Amygdala (tissue), 56 donors: ENCODE measurements around the gene RABEP2.
"Not testable (repeated sequence)": the region's sequence is repeated elsewhere in the genome, so short reads cannot be mapped to it uniquely, and the experiment has no call there.

Source experiments
- DNase-seq, 56 donors: peaks; one replicate each; lab custom pipeline; 2025; lab: John Stamatoyannopoulos, UW

The RABEP2 gene

GRCh38 chr16:28905229-28905754 lies 19.7 kb downstream of the RABEP2 start:
- no peak for DNase-seq

- no peak for DNase-seq
Measured at GRCh38 chr16:28904828-28905227, 20.2 kb downstream of the RABEP2 start.

DNA sequence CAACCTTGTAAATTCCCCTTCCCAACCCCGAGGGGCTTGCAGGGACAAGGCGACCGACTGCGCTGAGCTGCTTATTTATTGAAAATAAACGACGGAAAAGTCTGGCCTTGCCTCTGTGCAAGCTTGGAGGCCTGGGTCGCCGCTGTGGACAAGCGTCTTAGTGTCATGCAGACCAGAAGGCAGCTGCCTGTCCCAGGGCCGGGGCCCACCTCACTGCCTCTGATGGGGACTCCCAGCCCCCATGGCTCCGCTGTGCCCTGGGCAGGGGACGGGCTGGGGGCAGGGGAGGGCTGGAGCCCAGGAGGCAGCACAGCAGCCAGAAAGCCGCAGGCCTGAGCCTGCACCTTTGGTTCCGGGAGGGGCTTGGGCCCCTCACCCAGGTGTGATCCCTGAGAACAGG lies 20.7 kb downstream of the RABEP2 start:
- DNase-seq = no peak

- DNase-seq = no peak
Measured at GRCh38 chr16:28903344-28904042, 21.5 kb downstream of the RABEP2 start.

DNA sequence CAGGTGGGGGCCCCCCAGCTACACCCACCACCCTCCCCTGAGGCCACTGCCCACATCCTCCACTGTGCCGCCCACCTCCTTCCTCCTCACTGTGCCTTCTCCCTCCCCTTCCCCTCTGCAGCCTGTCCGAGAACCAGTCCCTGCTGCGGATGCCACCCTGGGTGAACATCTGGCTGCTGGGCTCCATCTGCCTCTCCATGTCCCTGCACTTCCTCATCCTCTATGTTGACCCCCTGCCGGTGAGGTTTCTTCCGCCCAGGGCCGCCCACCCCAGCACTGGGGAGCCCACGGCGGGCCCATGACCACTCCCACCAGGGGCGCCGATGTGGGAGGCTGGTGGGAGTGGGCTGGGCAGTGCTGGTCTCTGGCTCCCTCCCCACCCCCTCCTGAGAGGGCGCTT lies 22.1 kb downstream of the RABEP2 start:
- no peak for DNase-seq

GRCh38 chr16:28901862-28902261 lies 23.2 kb downstream of the RABEP2 start:
- no peak for DNase-seq

DNA sequence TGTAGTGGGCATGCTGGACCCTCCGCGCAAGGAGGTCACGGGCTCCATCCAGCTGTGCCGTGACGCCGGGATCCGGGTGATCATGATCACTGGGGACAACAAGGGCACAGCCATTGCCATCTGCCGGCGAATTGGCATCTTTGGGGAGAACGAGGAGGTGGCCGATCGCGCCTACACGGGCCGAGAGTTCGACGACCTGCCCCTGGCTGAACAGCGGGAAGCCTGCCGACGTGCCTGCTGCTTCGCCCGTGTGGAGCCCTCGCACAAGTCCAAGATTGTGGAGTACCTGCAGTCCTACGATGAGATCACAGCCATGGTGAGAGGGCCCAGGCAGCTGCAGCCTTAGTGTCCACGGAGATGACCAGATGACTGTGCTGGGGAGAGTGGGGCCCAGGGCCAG lies 24.4 kb downstream of the RABEP2 start:
- no peak for DNase-seq

DNA sequence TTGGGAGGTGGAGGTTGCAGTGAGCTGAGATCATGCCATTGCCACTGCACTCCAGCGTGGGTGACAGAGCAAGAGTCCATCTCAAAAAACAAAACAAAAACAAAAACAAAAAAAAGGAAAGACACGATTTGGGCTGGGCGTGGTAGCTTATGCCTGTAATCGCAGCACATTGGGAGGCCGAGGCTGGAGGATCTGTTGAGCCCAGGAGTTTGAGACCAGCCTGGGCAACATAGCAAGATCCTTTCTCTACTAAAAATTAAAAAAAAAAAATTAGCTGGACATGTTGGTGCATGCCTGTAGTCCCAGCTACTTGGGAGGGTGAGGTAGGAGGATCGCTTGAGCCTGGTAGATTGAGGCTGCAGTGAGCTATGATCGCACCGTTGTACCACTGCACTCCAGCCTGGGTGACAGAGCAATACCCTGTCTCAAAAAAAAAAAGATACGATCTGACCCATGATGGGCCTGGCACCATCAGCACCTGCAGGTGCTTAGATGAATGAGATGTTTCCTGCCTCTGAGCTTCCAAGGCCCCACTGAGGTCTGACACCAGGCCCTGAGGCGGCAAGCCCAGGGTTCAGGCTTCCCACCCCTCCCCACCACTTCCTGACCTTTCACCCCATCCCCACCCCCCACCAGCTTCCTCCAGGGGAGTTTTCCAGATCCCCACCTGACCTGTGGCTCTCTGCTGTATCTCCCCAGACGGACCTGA lies 25.0 kb downstream of the RABEP2 start:
- no peak for DNase-seq

- DNase-seq = no peak
Measured at GRCh38 chr16:28898942-28899341, 26.1 kb downstream of the RABEP2 start.

GRCh38 chr16:28898266-28898665 lies 26.8 kb downstream of the RABEP2 start:
- no peak for DNase-seq

DNA sequence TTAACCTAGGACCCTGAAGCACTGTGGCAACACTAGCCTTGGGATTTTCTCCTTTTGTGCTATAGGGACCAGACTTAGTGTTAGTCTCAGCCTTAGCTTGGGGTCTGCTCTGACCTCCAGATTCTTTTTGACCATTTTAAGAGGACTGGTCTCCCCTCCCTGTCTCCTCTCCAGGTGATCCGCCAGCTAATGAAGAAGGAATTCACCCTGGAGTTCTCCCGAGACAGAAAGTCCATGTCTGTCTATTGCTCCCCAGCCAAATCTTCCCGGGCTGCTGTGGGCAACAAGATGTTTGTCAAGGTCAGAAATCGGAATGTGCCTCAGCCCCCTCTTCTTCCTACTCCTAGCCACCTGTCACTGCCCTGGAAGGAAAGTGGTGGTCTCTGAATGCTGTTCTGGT lies 27.2 kb downstream of the RABEP2 start:
- no peak for DNase-seq

GRCh38 chr16:28895609-28896008 lies 29.4 kb downstream of the RABEP2 start:
- DNase-seq = no peak

GRCh38 chr16:28893291-28893690 lies 31.7 kb downstream of the RABEP2 start:
- no peak for DNase-seq

DNA sequence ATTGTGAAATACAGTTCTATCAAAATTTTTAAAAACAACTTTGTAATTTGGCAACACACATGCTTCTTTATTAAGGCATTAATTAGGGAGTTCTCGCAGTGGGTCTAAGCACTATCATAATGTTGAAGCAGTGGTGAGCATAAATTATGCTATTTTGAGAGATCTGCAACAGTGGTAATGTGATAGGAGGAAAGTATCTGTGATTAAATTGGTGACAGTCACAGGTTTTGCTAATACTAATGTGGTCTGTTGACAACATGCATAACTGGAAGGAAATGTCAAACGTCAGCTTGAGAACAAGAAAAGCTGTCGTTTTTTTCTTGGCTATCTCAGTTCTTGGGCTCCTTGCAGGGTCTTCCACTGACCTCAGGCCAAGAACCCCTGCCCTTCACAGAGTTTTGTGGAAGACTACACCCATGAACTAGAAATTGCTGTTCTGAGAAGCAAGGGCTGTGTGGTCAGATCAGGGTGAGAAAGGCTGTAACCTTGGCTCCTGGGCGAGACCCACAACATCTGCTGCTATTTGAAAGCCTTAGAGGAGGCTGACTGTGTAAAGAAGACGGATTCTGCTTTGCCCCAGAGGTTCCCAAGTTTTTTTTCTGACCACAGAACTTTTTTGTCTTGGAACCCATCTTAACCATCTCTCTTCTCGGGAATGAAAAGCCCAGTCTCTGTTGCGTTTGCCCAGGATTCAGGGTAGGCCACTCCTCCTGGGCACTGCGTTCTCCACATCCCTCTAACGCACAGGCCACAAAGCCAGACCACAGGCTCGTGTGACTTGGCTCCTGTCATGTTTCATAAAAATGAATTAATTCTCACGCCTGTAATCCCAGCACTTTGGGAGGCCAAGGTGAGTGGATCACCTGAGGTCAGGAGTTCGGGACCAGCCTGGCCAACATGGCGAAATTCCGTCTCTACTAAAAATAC lies 32.8 kb downstream of the RABEP2 start:
- DNase-seq = no peak

DNA sequence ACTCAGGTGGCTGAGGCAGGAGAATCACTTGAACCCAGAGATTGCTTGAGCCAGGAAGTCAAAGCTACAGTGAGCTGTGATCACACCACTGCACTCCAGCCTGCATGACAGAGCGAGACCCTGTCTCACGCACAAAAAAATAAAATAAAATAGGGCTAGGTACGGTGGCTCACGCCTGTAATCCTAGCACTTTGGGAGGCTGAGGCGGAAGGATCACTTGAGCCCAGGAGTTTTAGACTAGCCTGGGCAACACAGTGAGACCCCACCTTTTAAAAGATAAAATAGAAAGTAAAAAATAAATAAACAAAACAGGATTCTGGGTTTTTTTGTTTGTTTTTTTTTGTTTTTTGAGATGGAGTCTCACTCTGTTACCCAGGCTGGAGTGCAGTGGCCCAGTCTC lies 34.7 kb downstream of the RABEP2 start:
- not testable (repeated sequence) for DNase-seq

DNA sequence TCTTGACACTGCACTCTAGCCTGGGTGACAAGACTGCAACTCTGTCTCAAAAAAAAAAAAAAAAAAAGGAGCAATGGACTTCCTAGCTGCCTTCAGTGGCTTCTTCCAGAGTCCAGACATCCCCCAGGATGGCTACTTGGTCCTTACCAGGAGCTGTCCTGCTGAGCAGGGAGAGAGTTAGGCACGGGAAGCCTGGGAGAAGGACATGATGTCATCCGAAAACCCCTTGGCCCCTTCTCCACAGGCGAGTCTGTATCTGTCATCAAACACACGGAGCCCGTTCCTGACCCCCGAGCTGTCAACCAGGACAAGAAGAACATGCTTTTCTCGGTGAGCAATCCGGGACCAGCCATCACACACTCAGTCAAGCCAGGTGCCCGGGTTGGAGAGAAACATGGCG lies 38.1 kb downstream of the RABEP2 start:
- no peak for DNase-seq

GRCh38 chr16:28884045-28884444 lies 41.0 kb downstream of the RABEP2 start:
- no peak for DNase-seq

DNA sequence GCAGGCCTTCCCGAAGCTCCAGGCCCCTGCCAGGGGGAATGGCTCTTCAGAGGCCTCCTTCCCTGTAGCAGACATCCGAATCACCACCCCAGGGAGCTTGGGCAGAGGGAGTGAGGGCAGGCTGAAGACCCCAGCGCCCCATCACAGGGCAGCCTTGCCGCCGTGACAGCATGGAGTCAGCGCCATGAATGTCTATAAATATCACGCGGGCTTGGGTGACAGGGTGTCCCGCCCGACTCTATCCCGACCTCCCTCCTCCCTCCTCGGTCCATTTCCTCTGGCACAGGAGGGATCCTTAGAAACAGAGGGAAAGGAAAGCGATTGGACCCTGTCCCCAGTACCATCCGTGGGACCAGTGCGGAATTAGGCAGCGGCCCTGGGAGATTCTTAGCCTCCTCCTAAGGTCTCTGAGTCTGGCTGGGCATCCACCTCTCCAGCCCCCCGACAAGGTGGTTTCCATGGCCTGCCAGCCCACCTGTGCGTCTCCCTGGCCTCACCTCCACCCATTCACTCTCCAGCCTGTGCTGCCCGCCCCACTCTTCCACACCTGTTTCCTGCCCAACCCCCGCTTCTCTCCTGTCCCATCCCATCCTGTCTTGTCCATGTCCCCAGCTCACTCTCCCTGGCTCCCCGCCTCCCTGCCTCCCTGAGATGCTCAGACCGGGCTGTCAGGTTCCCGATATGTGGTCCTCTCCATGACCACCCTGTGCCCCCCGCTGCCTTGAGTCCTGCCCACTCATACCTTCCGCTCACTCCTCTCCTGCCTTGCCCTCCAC lies 41.6 kb downstream of the RABEP2 start:
- no peak for DNase-seq

- no peak for DNase-seq
Measured at GRCh38 chr16:28882551-28883160, 42.4 kb downstream of the RABEP2 start.

DNA sequence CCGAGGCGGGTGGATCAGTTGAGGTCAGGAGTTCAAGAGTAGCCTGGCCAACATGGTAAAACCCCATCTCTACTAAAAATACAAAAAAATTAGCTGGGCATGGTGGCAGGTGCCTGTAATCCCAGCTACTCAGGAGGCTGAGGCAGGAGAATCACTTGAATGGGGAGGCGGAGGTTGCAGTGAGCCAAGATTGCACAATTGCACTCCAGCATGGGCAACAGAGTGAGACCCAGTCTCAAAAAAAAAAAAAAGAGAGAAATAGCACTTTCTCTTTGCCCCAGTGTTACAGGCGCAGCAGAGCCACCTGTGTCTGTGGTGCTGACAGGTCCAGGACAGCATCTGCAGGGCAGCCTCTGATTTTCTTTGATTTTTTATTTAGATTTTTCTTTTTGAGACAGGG lies 43.5 kb downstream of the RABEP2 start:
- DNase-seq = not testable (repeated sequence)
